ENCODE results near the gene MRTO4. TPM values are rescaled to one million over a fixed set of nuclear protein-coding genes. Genes with fewer than 3 reads are reported as not detected.
"Not testable (repeated sequence)": the region's sequence is repeated elsewhere in the genome, so short reads cannot be mapped to it uniquely, and the experiment has no call there.

The MRTO4 gene
- total RNA-seq, 1 donor from 2014 or later = 12.1 TPM

- ATAC-seq = no peak
- DNase-seq (ENCODE audit: missing footprints) = no peak
- intact Hi-C loops (cut with DNase I) = no loop called here
These were observed 10.4 kb downstream of the MRTO4 start for GRCh38 chr1:19262047-19262446.

- intact Hi-C loops (cut with DNase I) = no loop called here
- ATAC-seq (no peak), DNase-seq (ENCODE audit: missing footprints) (no peak)
These were observed 11.1 kb downstream of the MRTO4 start for GRCh38 chr1:19262744-19263143.

GRCh38 chr1:19268445-19268844 lies 16.8 kb downstream of the MRTO4 start:
- ATAC-seq (no peak), DNase-seq (ENCODE audit: missing footprints) (no peak)

GRCh38 chr1:19269427-19270342 lies 18.1 kb downstream of the MRTO4 start:
- ATAC-seq; intact Hi-C loops (cut with DNase I); DNase-seq (ENCODE audit: missing footprints): not testable (repeated sequence)

More at GRCh38 chr1:19268445-19268844, 16.8 kb downstream of the MRTO4 start:
- intact Hi-C loops (cut with DNase I) = no loop called here

GRCh38 chr1:19270343-19270730 lies 18.7 kb downstream of the MRTO4 start:
- intact Hi-C loops (cut with DNase I); ATAC-seq; DNase-seq (ENCODE audit: missing footprints): not testable (repeated sequence)

GRCh38 chr1:19272064-19272463 lies 20.5 kb downstream of the MRTO4 start:
- no peak for DNase-seq (ENCODE audit: missing footprints)
- intact Hi-C loops (cut with DNase I) = no loop called here
- no peak for ATAC-seq

GRCh38 chr1:19273106-19273843 lies 21.7 kb downstream of the MRTO4 start:
- DNase-seq (ENCODE audit: missing footprints) = no peak
- peak; percentile 12 for ATAC-seq
- intact Hi-C loops (cut with DNase I) = no loop called here

- peak; percentile 37 for ATAC-seq
- intact Hi-C loops (cut with DNase I); DNase-seq (ENCODE audit: missing footprints): not testable (repeated sequence)
These were observed 22.4 kb downstream of the MRTO4 start for GRCh38 chr1:19273844-19274531.

GRCh38 chr1:19274636-19275035 lies 23.0 kb downstream of the MRTO4 start:
- DNase-seq (ENCODE audit: missing footprints) (no peak), ATAC-seq (no peak)
- intact Hi-C loops (cut with DNase I) = no loop called here

GRCh38 chr1:19283891-19284290 lies 32.3 kb downstream of the MRTO4 start:
- ATAC-seq = no peak
- intact Hi-C loops (cut with DNase I) = no loop called here
- DNase-seq (ENCODE audit: missing footprints) = no peak

GRCh38 chr1:19284881-19285280 lies 33.3 kb downstream of the MRTO4 start:
- no peak for DNase-seq (ENCODE audit: missing footprints)
- intact Hi-C loops (cut with DNase I) = no loop called here
- no peak for ATAC-seq

GRCh38 chr1:19285366-19285765 lies 33.8 kb downstream of the MRTO4 start:
- intact Hi-C loops (cut with DNase I); DNase-seq (ENCODE audit: missing footprints); ATAC-seq: not testable (repeated sequence)

- intact Hi-C loops (cut with DNase I); DNase-seq (ENCODE audit: missing footprints); ATAC-seq: not testable (repeated sequence)
These were observed 34.2 kb downstream of the MRTO4 start for GRCh38 chr1:19285807-19286206.

- intact Hi-C loops (cut with DNase I) = no loop called here
- ATAC-seq (no peak), DNase-seq (ENCODE audit: missing footprints) (no peak)
These were observed 36.0 kb downstream of the MRTO4 start for GRCh38 chr1:19287436-19288185.

GRCh38 chr1:19288324-19289241 lies 37.0 kb downstream of the MRTO4 start, which contains the start of gene AKR7A3:
AKR7A3 (minus strand) TSS chr1:19288770; CDS start chr1:19288709, 61 bp downstream.
- ATAC-seq = peak; percentile 85
- DNase-seq (ENCODE audit: missing footprints) = peak; percentile 75
- intact Hi-C loops (cut with DNase I) = not testable (repeated sequence)

- intact Hi-C loops (cut with DNase I) = no loop called here
- DNase-seq (ENCODE audit: missing footprints) = no peak
- peak; percentile 34 for ATAC-seq
These were observed 37.6 kb downstream of the MRTO4 start for GRCh38 chr1:19289244-19289643.

- ATAC-seq (no peak), DNase-seq (ENCODE audit: missing footprints) (no peak)
- intact Hi-C loops (cut with DNase I) = no loop called here
These were observed 43.0 kb downstream of the MRTO4 start for GRCh38 chr1:19294638-19295037.
